ENCODE results near the gene CNNM1.

CNNM1 gene

GRCh38 chr10:99430451-99431189 lies 101.5 kb downstream of the CNNM1 start, which contains the start of gene GOT1:
Gene GOT1 (minus strand): TSS chr10:99430624. CDS start chr10:99430565, 59 bp downstream.
- H3K27me3 ChIP-seq (ENCODE audit: insufficient read depth, poor library complexity, severe bottlenecking), result no peaks in the 10 kb centered on the region
- peak within 1 kb of the TSS; percentile 86 for H3K4me3 ChIP-seq (ENCODE audit: severe bottlenecking)
- TF ChIP-seq CTCF (IDR thresholded peaks at IDR 0.05; ENCODE audit: poor library complexity, severe bottlenecking), result no peak
- H3K4me1 ChIP-seq (ENCODE audit: insufficient read depth, poor library complexity, severe bottlenecking), result peaks cover 5% of the 10 kb centered on the region
- ATAC-seq (ENCODE audit: low read depth) (peak; percentile 93), DNase-seq (ENCODE audit: low spot score) (peak; percentile 96)
- H3K27ac ChIP-seq (ENCODE audit: poor library complexity, severe bottlenecking), result peak within 1 kb of the TSS; percentile 82
- peaks cover 15% of the 10 kb centered on the region for H3K36me3 ChIP-seq (ENCODE audit: low read depth)
- no peaks in the 10 kb centered on the region for H3K9me3 ChIP-seq (ENCODE audit: severe bottlenecking)

DNA sequence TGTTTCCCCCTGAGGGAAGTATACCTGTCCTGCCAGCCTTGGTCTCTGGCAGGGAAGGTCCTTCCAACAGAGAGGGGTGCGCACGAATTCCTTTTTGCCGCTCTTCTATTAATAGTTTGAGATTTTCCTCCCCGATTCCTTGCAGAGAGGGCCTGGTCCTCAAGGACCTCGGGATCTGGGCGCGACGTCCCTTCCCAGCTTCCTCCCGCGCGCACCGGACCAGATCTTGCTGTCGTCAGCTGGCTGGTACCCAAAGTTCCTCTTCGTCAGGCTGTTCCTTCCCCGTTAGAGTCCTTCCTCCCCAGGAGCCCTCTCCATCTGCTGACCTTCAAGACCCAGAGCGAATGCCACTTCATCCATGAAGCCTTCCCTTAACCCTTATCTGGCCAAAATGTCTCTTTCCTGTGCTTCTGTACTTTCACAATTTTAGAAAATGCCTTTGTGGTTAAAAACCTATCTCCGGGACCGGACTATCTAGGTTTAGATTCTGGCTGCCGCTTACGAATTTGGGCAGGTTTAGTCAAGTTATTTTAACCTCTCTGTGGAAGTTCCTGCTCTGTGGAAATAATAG lies 102.1 kb downstream of the CNNM1 start:
- DNase-seq (ENCODE audit: low spot score), result no peak

GRCh38 chr10:99432047-99432446 lies 102.9 kb downstream of the CNNM1 start:
- peaks cover 5% of the 10 kb centered on the region for H3K4me1 ChIP-seq (ENCODE audit: insufficient read depth, poor library complexity, severe bottlenecking)
- peak overlapping the region; percentile 82 for H3K27ac ChIP-seq (ENCODE audit: poor library complexity, severe bottlenecking)
- H3K27me3 ChIP-seq (ENCODE audit: insufficient read depth, poor library complexity, severe bottlenecking), result no peaks in the 10 kb centered on the region
- TF ChIP-seq CTCF (IDR thresholded peaks at IDR 0.05; ENCODE audit: poor library complexity, severe bottlenecking), result no peak
- ATAC-seq (ENCODE audit: low read depth) (no peak), DNase-seq (ENCODE audit: low spot score) (no peak)
- H3K36me3 ChIP-seq (ENCODE audit: low read depth), result peaks cover 12% of the 10 kb centered on the region
- peak overlapping the region; percentile 86 for H3K4me3 ChIP-seq (ENCODE audit: severe bottlenecking)
- no peaks in the 10 kb centered on the region for H3K9me3 ChIP-seq (ENCODE audit: severe bottlenecking)

More for the DNA sequence above, 102.1 kb downstream of the CNNM1 start:
- Histone ChIP-seq H3K4me3 (ENCODE audit: severe bottlenecking) (peak overlapping the region; percentile 86), H3K36me3 (ENCODE audit: low read depth) (peaks cover 12% of the 10 kb centered on the region), H3K4me1 (ENCODE audit: insufficient read depth, poor library complexity, severe bottlenecking) (peaks cover 5% of the 10 kb centered on the region), H3K27ac (ENCODE audit: poor library complexity, severe bottlenecking) (peak overlapping the region; percentile 82), H3K27me3 (ENCODE audit: insufficient read depth, poor library complexity, severe bottlenecking) (no peaks in the 10 kb centered on the region), H3K9me3 (ENCODE audit: severe bottlenecking) (no peaks in the 10 kb centered on the region)
- no peak for TF ChIP-seq CTCF (IDR thresholded peaks at IDR 0.05; ENCODE audit: poor library complexity, severe bottlenecking)
- peak; percentile 15 for ATAC-seq (ENCODE audit: low read depth)

DNA sequence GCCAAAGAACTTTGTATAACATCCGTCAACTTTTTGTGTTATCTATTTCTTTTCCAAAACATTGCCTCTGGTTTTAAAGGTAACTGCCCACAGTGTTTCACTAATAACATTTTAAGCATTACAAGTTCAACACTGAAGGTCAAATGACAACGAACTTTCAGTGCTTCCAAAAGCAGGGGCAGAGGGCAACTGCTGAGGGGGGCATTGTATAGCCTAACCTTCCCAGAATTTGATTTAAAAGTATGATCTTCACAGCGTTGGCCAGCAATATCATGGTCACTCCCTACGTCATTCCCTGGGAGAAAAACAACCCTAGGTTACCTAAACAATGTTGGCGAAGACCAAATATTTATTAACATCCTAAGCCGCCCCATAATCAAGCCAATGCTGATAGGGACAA lies 103.7 kb downstream of the CNNM1 start:
- no peaks in the 10 kb centered on the region for H3K9me3 ChIP-seq (ENCODE audit: severe bottlenecking)
- H3K4me3 ChIP-seq (ENCODE audit: severe bottlenecking), result no peak overlapping the region
- ATAC-seq (ENCODE audit: low read depth) (no peak), DNase-seq (ENCODE audit: low spot score) (no peak)
- H3K27ac ChIP-seq (ENCODE audit: poor library complexity, severe bottlenecking), result no peak overlapping the region
- H3K36me3 ChIP-seq (ENCODE audit: low read depth), result peaks cover 10% of the 10 kb centered on the region
- no peak for TF ChIP-seq CTCF (IDR thresholded peaks at IDR 0.05; ENCODE audit: poor library complexity, severe bottlenecking)
- H3K27me3 ChIP-seq (ENCODE audit: insufficient read depth, poor library complexity, severe bottlenecking), result no peaks in the 10 kb centered on the region
- peaks cover 5% of the 10 kb centered on the region for H3K4me1 ChIP-seq (ENCODE audit: insufficient read depth, poor library complexity, severe bottlenecking)
